Effector CD8-positive, alpha-beta T cell (primary cell): ENCODE data around the gene STS.
A peak's percentile ranks its signal among the peaks of the same experiment; 100 is the strongest.
"Not testable (repeated sequence)": the region's sequence is repeated elsewhere in the genome, so short reads cannot be mapped to it uniquely, and the experiment has no call there.

Experiments
- DNase-seq: peaks from one replicate; lab custom pipeline; 2025; lab: John Stamatoyannopoulos, UW

Gene STS

DNA sequence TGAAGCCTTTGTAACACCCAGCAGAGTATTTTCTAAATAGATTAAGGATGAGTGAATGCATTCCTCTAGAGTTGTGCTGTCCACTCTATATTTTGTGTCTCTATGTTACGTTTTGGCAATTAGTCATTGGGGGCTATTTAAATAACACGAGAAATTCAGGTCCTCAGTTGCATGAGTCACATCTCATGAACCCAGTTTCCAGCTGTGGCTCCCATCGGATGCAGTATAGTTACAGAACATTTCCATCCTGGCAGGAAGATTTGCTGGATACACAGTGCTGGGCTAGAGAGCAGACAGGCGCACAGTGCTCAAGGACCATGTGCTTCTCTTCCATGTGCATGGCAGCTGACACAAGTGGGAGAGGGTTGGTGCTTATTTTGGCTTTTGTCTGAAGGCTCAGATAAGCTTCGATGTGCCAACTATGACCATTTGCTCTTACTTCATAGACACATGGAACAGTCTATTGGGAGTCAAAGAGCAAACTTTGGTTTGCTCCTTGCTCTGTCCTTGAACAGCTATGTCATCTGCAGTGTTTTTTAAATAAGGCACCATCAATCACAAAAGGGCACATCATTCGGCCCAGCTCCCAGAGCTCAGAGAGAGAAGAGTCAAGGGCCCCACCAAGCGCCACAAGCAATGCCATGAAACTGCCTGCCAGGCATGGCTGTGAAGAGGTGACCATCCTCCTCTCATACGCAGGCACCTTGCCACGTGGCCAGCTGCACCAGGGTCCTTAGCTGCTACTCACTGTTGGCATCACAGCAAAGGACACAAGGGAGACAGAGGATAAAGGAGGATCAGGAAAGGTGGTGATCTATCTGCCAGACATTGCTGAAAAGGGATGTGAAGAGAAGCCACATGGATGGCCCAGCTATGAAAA is 8.1 kb upstream of the STS start:
- DNase-seq = no peak

GRCh38 chrX:7143076-7143475 is 4.4 kb upstream of the STS start:
- DNase-seq = no peak

DNA sequence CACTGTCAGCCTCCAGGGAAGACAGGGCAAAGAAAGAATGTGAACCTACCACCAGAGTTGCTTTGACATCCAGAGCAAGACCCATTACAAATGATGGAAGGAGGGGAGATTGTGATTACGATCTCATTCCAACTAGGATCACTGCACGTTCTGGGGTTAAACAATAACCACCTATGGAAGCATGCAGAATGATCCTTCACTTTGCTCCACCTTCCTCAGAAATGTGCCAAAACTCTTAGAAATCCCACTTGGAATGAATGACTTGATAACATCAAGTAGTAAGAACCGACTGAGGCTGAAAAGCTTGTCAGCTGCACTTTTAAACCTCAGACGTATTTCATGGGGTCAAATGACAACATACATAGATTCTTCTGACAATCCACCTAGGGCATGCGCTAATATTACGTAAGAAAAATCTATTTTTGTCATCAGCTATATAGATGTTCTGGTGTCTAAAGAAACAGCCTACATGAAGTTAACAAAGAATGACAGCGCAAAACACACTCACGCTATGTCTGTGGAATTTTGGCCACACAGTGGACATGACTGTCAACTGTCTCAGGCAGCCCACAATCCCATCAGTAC is 3.5 kb upstream of the STS start:
- no peak for DNase-seq

- no peak for DNase-seq
Measured at GRCh38 chrX:7145454-7145853, 2.1 kb upstream of the STS start.

DNA sequence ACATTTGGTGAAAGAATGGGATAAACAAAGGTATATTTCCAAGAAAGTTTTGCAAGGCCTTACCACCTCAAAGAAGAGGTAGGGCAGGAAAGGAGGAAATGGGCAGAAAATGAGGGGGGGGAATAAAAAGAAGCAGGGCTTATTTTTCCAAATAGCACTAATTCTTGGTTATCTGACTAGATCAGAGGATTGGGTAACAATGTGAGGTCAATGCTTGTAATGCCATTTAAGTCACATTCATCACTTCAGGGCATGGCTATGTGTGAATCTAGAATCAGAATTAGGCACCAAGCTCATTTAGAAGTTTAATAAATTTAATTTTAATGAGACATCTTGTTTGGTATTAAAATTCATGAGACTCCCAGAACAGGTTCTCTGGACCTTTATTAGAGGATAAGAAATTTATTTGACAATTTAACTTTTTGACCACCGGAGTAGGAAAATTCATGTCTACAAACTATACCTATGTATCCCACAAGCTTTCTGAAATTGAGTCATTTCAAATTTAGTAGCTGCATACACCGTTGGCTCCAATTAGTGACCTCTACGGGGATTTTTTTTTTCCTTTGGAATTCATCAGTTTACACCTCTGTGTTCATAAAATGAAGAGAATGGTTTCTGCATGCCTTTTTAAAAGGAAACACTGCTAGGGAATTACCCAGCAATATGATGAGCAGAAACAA is 1.4 kb upstream of the STS start:
- no peak for DNase-seq

- DNase-seq = no peak
Measured at GRCh38 chrX:7146703-7147412, 654 bp upstream of the STS start.

- DNase-seq = peak; percentile 69
Measured at GRCh38 chrX:7147978-7148854, 704 bp downstream of the STS start, which contains the start of gene PUDP. Gene PUDP, minus strand, starts transcription at chrX:7148153. Its CDS starts 40 bp downstream, at chrX:7148113.

GRCh38 chrX:7149411-7149810 is 1.9 kb downstream of the STS start:
- DNase-seq = no peak

GRCh38 chrX:7153231-7153630 is 5.7 kb downstream of the STS start:
- no peak for DNase-seq

GRCh38 chrX:7154041-7154597 is 6.6 kb downstream of the STS start:
- no peak for DNase-seq

- DNase-seq = no peak
Measured at GRCh38 chrX:7155163-7155562, 7.7 kb downstream of the STS start.

DNA sequence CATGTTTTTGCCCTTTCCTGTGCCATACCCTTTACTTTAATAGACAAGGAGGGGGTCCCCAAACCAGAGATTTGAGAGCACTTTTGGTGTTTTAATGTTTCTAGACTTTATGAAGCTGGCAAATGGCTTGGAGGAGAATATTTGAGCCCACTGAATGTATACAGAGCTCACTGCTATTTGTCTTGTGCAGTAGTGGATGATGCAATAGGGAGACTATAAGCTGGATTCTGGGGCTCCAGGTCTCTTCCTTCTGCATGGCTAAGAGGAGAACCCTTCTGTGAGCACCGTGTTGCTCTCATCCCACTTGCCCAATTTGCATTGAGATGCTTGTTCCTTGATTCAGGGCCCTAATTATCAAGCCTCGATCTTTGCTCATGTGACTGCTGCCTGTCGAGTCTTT is 9.4 kb downstream of the STS start:
- DNase-seq = no peak

GRCh38 chrX:7158468-7158990 is 11.0 kb downstream of the STS start:
- DNase-seq = no peak

GRCh38 chrX:7159149-7159861 is 11.8 kb downstream of the STS start:
- no peak for DNase-seq

- no peak for DNase-seq
Measured at GRCh38 chrX:7163146-7163677, 15.7 kb downstream of the STS start.

- no peak for DNase-seq
Measured at GRCh38 chrX:7164174-7164573, 16.7 kb downstream of the STS start.

DNA sequence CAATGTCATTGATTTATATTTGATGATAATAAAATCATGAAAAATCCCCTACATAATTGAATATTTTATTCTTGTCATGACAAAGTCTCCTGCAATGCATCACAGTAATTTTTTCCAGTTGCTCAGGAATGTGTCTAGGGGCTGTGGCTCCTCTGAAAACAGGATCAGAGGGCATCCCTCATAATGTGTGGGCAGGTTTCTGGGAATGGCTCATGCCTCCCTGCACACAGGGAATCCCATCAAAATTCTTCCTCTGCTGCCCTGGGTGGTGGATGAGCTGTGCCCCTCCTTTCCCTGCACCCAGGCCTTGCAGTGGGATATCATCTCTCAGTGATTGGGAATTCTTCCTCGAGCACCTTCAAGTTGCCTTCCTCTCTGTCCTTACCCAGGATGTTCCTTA is 20.9 kb downstream of the STS start:
- no peak for DNase-seq

DNA sequence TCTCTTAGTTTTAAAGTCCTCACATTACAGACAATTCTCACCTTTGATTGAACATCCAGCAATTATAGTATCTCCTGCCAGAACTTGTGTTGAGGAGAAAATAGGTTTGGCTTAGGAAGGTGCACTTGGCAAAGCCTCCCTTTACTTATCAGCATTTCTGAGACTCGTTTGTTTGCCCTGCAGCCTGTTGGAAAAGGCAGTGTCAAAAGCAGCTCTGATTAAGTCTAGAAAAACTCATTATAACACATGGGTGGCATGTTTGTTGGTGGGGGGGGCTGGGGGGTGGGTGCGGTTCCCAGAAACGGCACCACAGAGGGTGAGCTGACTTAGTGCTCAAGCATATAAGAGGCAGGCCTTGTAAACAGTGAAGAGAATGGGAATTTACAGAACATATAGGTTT is 22.1 kb downstream of the STS start:
- no peak for DNase-seq

DNA sequence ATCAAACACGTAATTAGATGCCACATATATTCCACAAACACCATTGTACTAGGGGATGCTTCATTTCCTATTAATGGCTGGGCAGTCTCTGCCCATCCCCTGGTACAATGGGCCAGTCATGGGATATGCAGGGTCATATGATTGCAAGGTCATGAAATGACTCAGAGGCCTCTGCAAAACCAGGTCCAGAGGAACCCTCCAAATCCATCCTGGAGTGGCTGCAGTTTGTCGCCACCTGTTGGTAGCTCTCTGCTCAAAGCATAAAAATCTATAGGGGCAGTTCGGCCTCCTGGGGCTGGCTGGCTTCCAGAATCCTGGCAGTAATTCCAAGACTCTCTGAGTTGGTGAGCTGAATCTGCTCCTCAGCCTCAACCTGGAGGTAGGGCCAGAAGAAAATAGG is 23.4 kb downstream of the STS start:
- no peak for DNase-seq

GRCh38 chrX:7178859-7179258 is 31.3 kb downstream of the STS start:
- DNase-seq = not testable (repeated sequence)
